ENCODE results near the gene KIF13A.

The KIF13A gene

GRCh38 chr6:17716221-17716620 is 271.2 kb downstream of the KIF13A start:
- Histone ChIP-seq H3K4ac (ENCODE audit: low read depth, low read length) (no peak overlapping the region), H4K5ac (ENCODE audit: low read length) (no peak overlapping the region), H2BK120ac (ENCODE audit: low read depth, low read length) (no peak overlapping the region), H3K4me1 (ENCODE audit: control insufficient read depth, low read depth, low read length) (no peaks in the 10 kb centered on the region), H2BK5ac (ENCODE audit: low read length) (no peak overlapping the region), H3K27ac (ENCODE audit: low read depth, low read length) (no peak overlapping the region), H3K36me3 (ENCODE audit: control insufficient read depth, insufficient read depth, low read length) (no peaks in the 10 kb centered on the region), H4K8ac (ENCODE audit: low read depth, low read length) (no peak overlapping the region), H3K18ac (ENCODE audit: low read length) (no peak overlapping the region), H3K56ac (ENCODE audit: low read length) (no peak overlapping the region), H3K4me2 (ENCODE audit: low read length) (no peak overlapping the region), H3K27me3 (ENCODE audit: insufficient read depth, low read length, poor library complexity) (no peaks in the 10 kb centered on the region), H3K4me3 (ENCODE audit: low read length) (no peak overlapping the region), H3K79me2 (ENCODE audit: control insufficient read depth, insufficient read depth, low read length) (no peaks in the 10 kb centered on the region), H2AK5ac (ENCODE audit: low read length) (no peak overlapping the region), H2BK15ac (replicated peaks; ENCODE audit: low read depth) (no peak overlapping the region), H3K23ac (ENCODE audit: low read length) (no peak overlapping the region), H3K9ac (ENCODE audit: low read length) (no peak overlapping the region), H3K79me1 (ENCODE audit: low read length) (no peaks in the 10 kb centered on the region)
- no CpG with 5 or more reads among the region's 2 CpGs for WGBS (ENCODE audit: extremely low coverage, insufficient coverage, low lambda C conversion rate)
- no peak for DNase-seq

- Histone ChIP-seq H2BK5ac (ENCODE audit: low read length) (no peak overlapping the region), H3K4me3 (ENCODE audit: low read length) (no peak overlapping the region), H4K5ac (ENCODE audit: low read length) (no peak overlapping the region), H3K9ac (ENCODE audit: low read length) (no peak overlapping the region), H3K4me2 (ENCODE audit: low read length) (no peak overlapping the region), H3K4ac (ENCODE audit: low read depth, low read length) (no peak overlapping the region), H3K56ac (ENCODE audit: low read length) (no peak overlapping the region), H3K18ac (ENCODE audit: low read length) (no peak overlapping the region), H3K4me1 (ENCODE audit: control insufficient read depth, low read depth, low read length) (no peaks in the 10 kb centered on the region), H4K8ac (ENCODE audit: low read depth, low read length) (no peak overlapping the region), H3K27me3 (ENCODE audit: insufficient read depth, low read length, poor library complexity) (no peaks in the 10 kb centered on the region), H2AK5ac (ENCODE audit: low read length) (no peak overlapping the region), H2BK15ac (replicated peaks; ENCODE audit: low read depth) (no peak overlapping the region), H3K36me3 (ENCODE audit: control insufficient read depth, insufficient read depth, low read length) (no peaks in the 10 kb centered on the region), H3K23ac (ENCODE audit: low read length) (no peak overlapping the region), H2BK120ac (ENCODE audit: low read depth, low read length) (no peak overlapping the region), H3K79me2 (ENCODE audit: control insufficient read depth, insufficient read depth, low read length) (no peaks in the 10 kb centered on the region), H3K27ac (ENCODE audit: low read depth, low read length) (no peak overlapping the region), H3K79me1 (ENCODE audit: low read length) (no peaks in the 10 kb centered on the region)
- no CpG with 5 or more reads among the region's 10 CpGs for WGBS (ENCODE audit: extremely low coverage, insufficient coverage, low lambda C conversion rate)
- DNase-seq: peak; percentile 63
Measured at GRCh38 chr6:17714879-17715851, 272.3 kb downstream of the KIF13A start.

GRCh38 chr6:17714177-17714576 is 273.3 kb downstream of the KIF13A start:
- H3K9ac ChIP-seq (ENCODE audit: low read length): no peak overlapping the region
- no peak overlapping the region for H3K4me3 ChIP-seq (ENCODE audit: low read length)

GRCh38 chr6:17712576-17712975 is 274.9 kb downstream of the KIF13A start:
- no peaks in the 10 kb centered on the region for H3K79me1 ChIP-seq (ENCODE audit: low read length)
- no peak for DNase-seq
- no peak overlapping the region for H2BK120ac ChIP-seq (ENCODE audit: low read depth, low read length)
- no CpG with 5 or more reads among the region's 1 CpG for WGBS (ENCODE audit: extremely low coverage, insufficient coverage, low lambda C conversion rate)
- no peak overlapping the region for H3K4ac ChIP-seq (ENCODE audit: low read depth, low read length)
- H3K9ac ChIP-seq (ENCODE audit: low read length): no peak overlapping the region
- H3K27me3 ChIP-seq (ENCODE audit: insufficient read depth, low read length, poor library complexity): no peaks in the 10 kb centered on the region
- no peak overlapping the region for H3K4me3 ChIP-seq (ENCODE audit: low read length)
- H2BK5ac ChIP-seq (ENCODE audit: low read length): no peak overlapping the region
- no peak overlapping the region for H3K27ac ChIP-seq (ENCODE audit: low read depth, low read length)
- H3K18ac ChIP-seq (ENCODE audit: low read length): no peak overlapping the region
- H3K56ac ChIP-seq (ENCODE audit: low read length): no peak overlapping the region
- no peaks in the 10 kb centered on the region for H3K4me1 ChIP-seq (ENCODE audit: control insufficient read depth, low read depth, low read length)
- no peak overlapping the region for H4K8ac ChIP-seq (ENCODE audit: low read depth, low read length)
- H2BK15ac ChIP-seq (replicated peaks; ENCODE audit: low read depth): no peak overlapping the region
- no peaks in the 10 kb centered on the region for H3K79me2 ChIP-seq (ENCODE audit: control insufficient read depth, insufficient read depth, low read length)
- H3K36me3 ChIP-seq (ENCODE audit: control insufficient read depth, insufficient read depth, low read length): no peaks in the 10 kb centered on the region
- no peak overlapping the region for H3K23ac ChIP-seq (ENCODE audit: low read length)
- no peak overlapping the region for H4K5ac ChIP-seq (ENCODE audit: low read length)
- no peak overlapping the region for H2AK5ac ChIP-seq (ENCODE audit: low read length)
- no peak overlapping the region for H3K4me2 ChIP-seq (ENCODE audit: low read length)

More at GRCh38 chr6:17714177-17714576, 273.3 kb downstream of the KIF13A start:
- Histone ChIP-seq H2BK15ac (replicated peaks; ENCODE audit: low read depth) (no peak overlapping the region), H3K56ac (ENCODE audit: low read length) (no peak overlapping the region), H2BK5ac (ENCODE audit: low read length) (no peak overlapping the region), H3K4me1 (ENCODE audit: control insufficient read depth, low read depth, low read length) (no peaks in the 10 kb centered on the region), H4K8ac (ENCODE audit: low read depth, low read length) (no peak overlapping the region), H3K36me3 (ENCODE audit: control insufficient read depth, insufficient read depth, low read length) (no peaks in the 10 kb centered on the region), H3K79me2 (ENCODE audit: control insufficient read depth, insufficient read depth, low read length) (no peaks in the 10 kb centered on the region), H3K18ac (ENCODE audit: low read length) (no peak overlapping the region), H4K5ac (ENCODE audit: low read length) (no peak overlapping the region), H3K27me3 (ENCODE audit: insufficient read depth, low read length, poor library complexity) (no peaks in the 10 kb centered on the region), H3K4ac (ENCODE audit: low read depth, low read length) (no peak overlapping the region), H3K27ac (ENCODE audit: low read depth, low read length) (no peak overlapping the region), H2AK5ac (ENCODE audit: low read length) (no peak overlapping the region), H2BK120ac (ENCODE audit: low read depth, low read length) (no peak overlapping the region), H3K79me1 (ENCODE audit: low read length) (no peaks in the 10 kb centered on the region), H3K23ac (ENCODE audit: low read length) (no peak overlapping the region), H3K4me2 (ENCODE audit: low read length) (no peak overlapping the region)
- DNase-seq: no peak

GRCh38 chr6:17710331-17710730 is 277.1 kb downstream of the KIF13A start:
- DNase-seq: no peak
- Histone ChIP-seq H3K18ac (ENCODE audit: low read length) (no peak overlapping the region), H2BK120ac (ENCODE audit: low read depth, low read length) (no peak overlapping the region), H3K79me1 (ENCODE audit: low read length) (no peaks in the 10 kb centered on the region), H3K27me3 (ENCODE audit: insufficient read depth, low read length, poor library complexity) (no peaks in the 10 kb centered on the region), H3K4me1 (ENCODE audit: control insufficient read depth, low read depth, low read length) (no peaks in the 10 kb centered on the region), H3K4me2 (ENCODE audit: low read length) (no peak overlapping the region), H3K56ac (ENCODE audit: low read length) (no peak overlapping the region), H4K8ac (ENCODE audit: low read depth, low read length) (no peak overlapping the region), H3K9ac (ENCODE audit: low read length) (no peak overlapping the region), H3K4ac (ENCODE audit: low read depth, low read length) (no peak overlapping the region), H3K23ac (ENCODE audit: low read length) (no peak overlapping the region), H2BK15ac (replicated peaks; ENCODE audit: low read depth) (no peak overlapping the region), H3K79me2 (ENCODE audit: control insufficient read depth, insufficient read depth, low read length) (peaks cover 11% of the 10 kb centered on the region), H2BK5ac (ENCODE audit: low read length) (no peak overlapping the region), H3K36me3 (ENCODE audit: control insufficient read depth, insufficient read depth, low read length) (no peaks in the 10 kb centered on the region), H4K5ac (ENCODE audit: low read length) (no peak overlapping the region), H3K4me3 (ENCODE audit: low read length) (no peak overlapping the region), H2AK5ac (ENCODE audit: low read length) (no peak overlapping the region), H3K27ac (ENCODE audit: low read depth, low read length) (no peak overlapping the region)
- no CpG with 5 or more reads among the region's 3 CpGs for WGBS (ENCODE audit: extremely low coverage, insufficient coverage, low lambda C conversion rate)

GRCh38 chr6:17709476-17709875 is 278.0 kb downstream of the KIF13A start:
- no peak overlapping the region for H3K56ac ChIP-seq (ENCODE audit: low read length)
- no peak overlapping the region for H3K9ac ChIP-seq (ENCODE audit: low read length)
- no peaks in the 10 kb centered on the region for H3K4me1 ChIP-seq (ENCODE audit: control insufficient read depth, low read depth, low read length)
- H3K79me2 ChIP-seq (ENCODE audit: control insufficient read depth, insufficient read depth, low read length): peaks cover 18% of the 10 kb centered on the region
- H2BK120ac ChIP-seq (ENCODE audit: low read depth, low read length): no peak overlapping the region
- H4K8ac ChIP-seq (ENCODE audit: low read depth, low read length): no peak overlapping the region
- WGBS (ENCODE audit: extremely low coverage, insufficient coverage, low lambda C conversion rate): no CpG with 5 or more reads among the region's 2 CpGs
- no peaks in the 10 kb centered on the region for H3K79me1 ChIP-seq (ENCODE audit: low read length)
- no peak overlapping the region for H2BK15ac ChIP-seq (replicated peaks; ENCODE audit: low read depth)
- H4K5ac ChIP-seq (ENCODE audit: low read length): no peak overlapping the region
- H3K27ac ChIP-seq (ENCODE audit: low read depth, low read length): no peak overlapping the region
- no peak for DNase-seq
- H3K23ac ChIP-seq (ENCODE audit: low read length): no peak overlapping the region
- H3K36me3 ChIP-seq (ENCODE audit: control insufficient read depth, insufficient read depth, low read length): no peaks in the 10 kb centered on the region
- H3K4ac ChIP-seq (ENCODE audit: low read depth, low read length): no peak overlapping the region
- H3K4me3 ChIP-seq (ENCODE audit: low read length): no peak overlapping the region
- H3K18ac ChIP-seq (ENCODE audit: low read length): no peak overlapping the region
- no peak overlapping the region for H2AK5ac ChIP-seq (ENCODE audit: low read length)
- H2BK5ac ChIP-seq (ENCODE audit: low read length): no peak overlapping the region
- H3K4me2 ChIP-seq (ENCODE audit: low read length): no peak overlapping the region
- no peaks in the 10 kb centered on the region for H3K27me3 ChIP-seq (ENCODE audit: insufficient read depth, low read length, poor library complexity)
